GM12874 (cell line): Measurements from ENCODE around the gene TRIM27.

Experiments
- TF ChIP-seq, protein P1 (sequence below): IDR thresholded peaks from 2 replicates; pipeline ENCODE4 v1.5.1; 2011; ENCODE audit warnings: low read depth, mild to moderate bottlenecking, control low read depth, low read length, moderate library complexity; ENCODE audit not compliant: insufficient read depth

Gene TRIM27, protein sequence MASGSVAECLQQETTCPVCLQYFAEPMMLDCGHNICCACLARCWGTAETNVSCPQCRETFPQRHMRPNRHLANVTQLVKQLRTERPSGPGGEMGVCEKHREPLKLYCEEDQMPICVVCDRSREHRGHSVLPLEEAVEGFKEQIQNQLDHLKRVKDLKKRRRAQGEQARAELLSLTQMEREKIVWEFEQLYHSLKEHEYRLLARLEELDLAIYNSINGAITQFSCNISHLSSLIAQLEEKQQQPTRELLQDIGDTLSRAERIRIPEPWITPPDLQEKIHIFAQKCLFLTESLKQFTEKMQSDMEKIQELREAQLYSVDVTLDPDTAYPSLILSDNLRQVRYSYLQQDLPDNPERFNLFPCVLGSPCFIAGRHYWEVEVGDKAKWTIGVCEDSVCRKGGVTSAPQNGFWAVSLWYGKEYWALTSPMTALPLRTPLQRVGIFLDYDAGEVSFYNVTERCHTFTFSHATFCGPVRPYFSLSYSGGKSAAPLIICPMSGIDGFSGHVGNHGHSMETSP

DNA sequence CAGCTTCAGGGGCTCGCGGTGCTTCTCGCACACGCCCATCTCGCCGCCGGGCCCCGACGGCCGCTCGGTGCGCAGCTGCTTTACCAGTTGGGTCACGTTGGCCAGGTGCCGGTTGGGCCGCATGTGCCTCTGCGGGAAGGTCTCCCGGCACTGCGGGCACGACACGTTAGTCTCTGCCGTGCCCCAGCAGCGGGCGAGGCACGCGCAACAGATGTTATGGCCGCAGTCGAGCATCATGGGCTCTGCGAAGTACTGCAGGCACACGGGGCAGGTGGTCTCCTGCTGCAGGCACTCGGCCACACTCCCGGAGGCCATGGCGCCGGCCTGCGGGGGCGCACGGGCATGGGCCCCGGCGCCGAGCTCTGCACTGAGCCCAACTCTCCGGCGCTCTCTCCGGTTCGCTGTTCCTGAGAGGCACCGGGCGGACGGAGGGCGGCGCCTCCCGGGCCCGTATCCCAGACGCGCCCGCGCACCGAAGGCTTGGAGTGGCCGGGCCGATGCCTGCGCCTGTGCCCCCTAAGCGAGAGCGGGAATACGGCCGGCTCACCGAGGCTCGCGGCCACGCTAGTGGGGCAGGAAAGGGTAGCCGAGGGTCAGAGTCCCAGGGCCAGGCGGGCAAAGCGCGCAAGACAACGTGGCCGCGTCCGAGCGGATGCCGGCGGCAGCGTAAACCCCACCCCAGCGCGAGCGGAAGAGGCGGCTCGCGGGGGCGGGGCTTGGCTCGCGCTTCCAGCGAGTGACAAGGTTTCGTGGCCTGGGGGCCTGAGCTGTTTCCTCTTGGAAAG is at the start of gene TRIM27:
Gene TRIM27 (minus strand): TSS at position 668 of the 785 bp plus-strand sequence. CDS start 353 bp downstream, at position 315.
- TF ChIP-seq, protein P1, sequence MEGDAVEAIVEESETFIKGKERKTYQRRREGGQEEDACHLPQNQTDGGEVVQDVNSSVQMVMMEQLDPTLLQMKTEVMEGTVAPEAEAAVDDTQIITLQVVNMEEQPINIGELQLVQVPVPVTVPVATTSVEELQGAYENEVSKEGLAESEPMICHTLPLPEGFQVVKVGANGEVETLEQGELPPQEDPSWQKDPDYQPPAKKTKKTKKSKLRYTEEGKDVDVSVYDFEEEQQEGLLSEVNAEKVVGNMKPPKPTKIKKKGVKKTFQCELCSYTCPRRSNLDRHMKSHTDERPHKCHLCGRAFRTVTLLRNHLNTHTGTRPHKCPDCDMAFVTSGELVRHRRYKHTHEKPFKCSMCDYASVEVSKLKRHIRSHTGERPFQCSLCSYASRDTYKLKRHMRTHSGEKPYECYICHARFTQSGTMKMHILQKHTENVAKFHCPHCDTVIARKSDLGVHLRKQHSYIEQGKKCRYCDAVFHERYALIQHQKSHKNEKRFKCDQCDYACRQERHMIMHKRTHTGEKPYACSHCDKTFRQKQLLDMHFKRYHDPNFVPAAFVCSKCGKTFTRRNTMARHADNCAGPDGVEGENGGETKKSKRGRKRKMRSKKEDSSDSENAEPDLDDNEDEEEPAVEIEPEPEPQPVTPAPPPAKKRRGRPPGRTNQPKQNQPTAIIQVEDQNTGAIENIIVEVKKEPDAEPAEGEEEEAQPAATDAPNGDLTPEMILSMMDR, result no peak

DNA sequence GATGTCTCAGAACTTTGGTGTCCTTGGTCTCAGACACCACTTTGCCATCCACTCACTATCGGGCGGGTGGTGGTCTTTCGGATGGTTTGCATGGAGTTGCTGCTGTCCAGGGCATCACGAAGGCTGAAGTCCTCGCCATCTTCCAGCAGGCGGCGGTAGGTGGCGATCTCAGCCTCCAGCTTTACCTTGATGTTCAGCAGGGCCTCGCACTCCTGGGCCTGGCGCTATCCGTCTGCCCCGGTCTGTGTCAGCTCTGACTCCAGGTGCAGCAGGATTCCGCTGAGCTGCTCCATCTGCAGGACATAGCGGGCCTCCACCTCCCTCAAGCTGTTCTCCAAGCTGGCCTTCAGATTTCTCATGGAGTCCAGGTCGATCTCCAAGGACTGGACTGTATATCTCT is 45.3 kb upstream of the TRIM27 start:
- TF ChIP-seq, protein P1, result no peak

DNA sequence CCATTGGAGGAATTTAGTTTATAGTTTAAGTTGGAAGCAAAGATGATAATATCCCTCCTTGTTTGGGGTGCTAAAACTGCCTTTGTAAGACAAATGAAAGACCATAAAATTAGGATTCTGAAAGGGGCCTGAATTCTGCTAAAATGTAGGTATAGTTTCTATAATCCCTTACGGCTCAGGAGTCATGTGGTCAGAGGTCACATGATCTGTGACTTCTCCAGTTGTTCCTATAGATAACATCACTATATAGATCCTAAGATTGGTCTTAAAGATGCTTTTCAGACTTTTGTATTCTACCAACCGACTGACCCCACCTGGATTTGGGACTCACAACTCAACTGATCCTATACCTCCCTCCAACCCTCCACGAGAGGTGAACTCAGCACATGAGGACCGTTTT is 44.7 kb upstream of the TRIM27 start:
- TF ChIP-seq, protein P1, result no peak

DNA sequence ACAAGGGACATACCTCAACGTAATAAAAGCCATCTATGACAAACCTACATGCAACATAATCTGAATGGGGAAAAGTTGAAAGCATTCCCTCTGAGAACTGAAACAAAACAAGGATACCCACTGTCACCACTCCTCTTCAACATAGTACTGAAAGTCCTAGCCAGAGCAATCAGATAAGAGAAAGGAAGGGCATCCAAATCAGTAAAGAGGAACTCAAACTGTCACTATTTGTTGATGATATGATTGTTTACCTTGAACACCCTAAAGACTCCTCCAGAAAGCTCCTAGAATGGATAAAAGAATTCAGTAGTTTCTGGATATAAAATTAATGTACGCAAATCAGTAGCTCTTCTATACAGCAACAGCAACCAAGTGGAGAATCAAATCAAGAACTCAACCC is 41.9 kb upstream of the TRIM27 start:
- TF ChIP-seq, protein P1, result no peak

DNA sequence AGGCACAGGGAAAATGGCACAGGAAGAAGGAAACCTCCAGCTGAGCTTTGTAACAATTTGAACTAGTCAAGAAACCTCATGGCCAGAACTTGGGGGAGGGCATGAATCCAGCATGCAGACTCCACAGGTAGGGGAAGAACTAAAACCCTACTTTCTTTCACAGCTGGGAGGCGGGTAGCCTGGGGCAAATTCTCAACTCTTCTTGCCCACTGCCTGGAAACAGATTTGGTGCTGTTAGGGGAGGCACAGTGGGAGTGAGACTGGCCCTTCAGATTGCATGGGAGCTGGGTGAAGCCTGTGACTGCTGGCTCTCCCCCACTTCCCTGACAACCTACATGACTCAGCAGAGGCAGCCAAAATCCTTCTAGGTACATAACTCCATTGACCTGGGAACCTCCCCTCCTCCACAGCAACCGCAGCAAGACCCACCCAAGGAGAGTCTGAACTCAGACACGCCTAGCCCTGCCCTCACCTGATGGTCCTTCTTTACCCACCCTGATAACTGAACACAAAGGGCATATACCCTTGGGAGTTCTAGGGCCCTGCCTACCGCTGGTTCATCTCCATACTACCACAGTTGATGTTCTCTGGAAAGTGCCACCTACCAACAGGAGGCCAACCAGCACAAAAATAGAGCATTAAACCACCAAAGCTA is 37.2 kb upstream of the TRIM27 start:
- TF ChIP-seq, protein P1, result no peak

DNA sequence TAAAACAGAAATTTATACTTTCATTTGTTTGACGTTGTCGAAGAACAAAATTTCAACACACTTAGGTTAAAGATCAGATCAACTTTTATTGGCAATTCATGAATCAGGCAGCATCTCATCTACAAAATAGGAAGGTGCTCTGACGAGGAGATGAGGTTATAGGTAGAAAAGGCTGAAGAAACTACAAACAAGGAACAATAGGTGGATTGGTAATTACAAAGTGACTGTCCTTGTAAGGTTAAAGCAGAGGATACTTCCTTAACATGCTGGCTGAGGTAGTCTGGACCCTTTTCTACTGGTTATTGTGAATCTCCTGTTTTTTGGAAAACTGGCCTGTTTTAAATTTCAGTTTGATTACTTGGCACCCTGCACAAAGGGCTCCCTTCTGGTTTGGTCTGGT is 32.5 kb upstream of the TRIM27 start:
- TF ChIP-seq, protein P1, result no peak

DNA sequence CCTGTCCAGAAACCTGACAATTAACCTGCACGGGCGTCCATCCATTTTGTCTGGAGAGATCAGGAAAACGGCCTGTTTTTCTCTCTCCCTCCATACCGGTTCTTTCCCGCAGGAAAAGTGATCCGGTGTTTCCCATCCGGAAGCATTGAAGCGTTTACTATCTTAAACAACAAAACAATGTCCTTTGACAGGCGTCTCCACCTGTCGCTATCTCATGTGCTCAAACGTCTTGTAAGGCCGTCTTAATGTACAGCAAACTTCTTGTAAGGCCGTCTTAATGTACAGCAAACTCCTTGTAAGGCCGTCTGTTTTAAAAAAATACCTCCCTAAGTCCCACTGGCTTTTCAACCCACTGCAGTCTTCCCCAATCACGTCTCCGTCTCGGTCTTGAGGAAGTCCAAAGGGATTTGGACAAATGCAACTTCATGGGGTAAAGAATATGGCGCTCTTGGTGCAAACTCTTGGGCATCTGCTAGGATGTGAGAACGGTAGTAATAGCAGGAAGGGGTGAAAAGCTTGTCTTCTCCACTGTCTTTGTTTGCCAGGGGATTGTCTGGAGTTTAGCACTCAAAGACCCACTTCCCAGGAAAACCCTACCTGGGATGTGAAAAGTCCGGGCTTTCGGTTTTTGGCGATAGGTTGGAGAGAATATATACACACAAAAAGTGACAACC is 29.9 kb upstream of the TRIM27 start:
- TF ChIP-seq, protein P1, result no peak
